Fibroblast of skin of left quadriceps (primary cell): ENCODE data around the gene MLST8.
"Not testable (repeated sequence)": the region's sequence is repeated elsewhere in the genome, so short reads cannot be mapped to it uniquely, and the experiment has no call there.

Experiments used
- DNase-seq, 2 experiments: peaks; one replicate each; pipeline ENCODE4 v3.0.0-alpha.2; 2013; ENCODE audit warnings: low read depth in 2 of 2

Gene MLST8

GRCh38 chr16:2231016-2231931 is 26.0 kb downstream of the MLST8 start:
- DNase-seq = no peak

- no peak for DNase-seq
Observed at GRCh38 chr16:2232094-2232990, 27.1 kb downstream of the MLST8 start.

GRCh38 chr16:2233046-2233775 is 28.0 kb downstream of the MLST8 start:
- no peak for DNase-seq

GRCh38 chr16:2233872-2234812 is 28.9 kb downstream of the MLST8 start:
- no peak for DNase-seq

GRCh38 chr16:2234813-2235170 is 29.5 kb downstream of the MLST8 start:
- no peak for DNase-seq

- DNase-seq = no peak
Observed at GRCh38 chr16:2235234-2235651, 30.0 kb downstream of the MLST8 start.

- DNase-seq = no peak
Observed at GRCh38 chr16:2235695-2236336, 30.6 kb downstream of the MLST8 start.

GRCh38 chr16:2236337-2237101 is 31.3 kb downstream of the MLST8 start, which contains the start of gene DNASE1L2:
Gene DNASE1L2 (plus strand): TSS chr16:2236444. CDS start chr16:2236817, 373 bp downstream.
- no peak for DNase-seq

- no peak for DNase-seq
Observed at GRCh38 chr16:2237102-2237482, 31.8 kb downstream of the MLST8 start.

GRCh38 chr16:2237493-2238149 is 32.4 kb downstream of the MLST8 start:
- DNase-seq = no peak

- no peak for DNase-seq
Observed at GRCh38 chr16:2238150-2238837, 33.0 kb downstream of the MLST8 start.

GRCh38 chr16:2238838-2239675 is 33.8 kb downstream of the MLST8 start:
- DNase-seq = no peak

- DNase-seq = not testable (repeated sequence)
Observed at GRCh38 chr16:2240331-2240730, 35.1 kb downstream of the MLST8 start.

GRCh38 chr16:2242598-2242997 is 37.3 kb downstream of the MLST8 start:
- no peak for DNase-seq

- DNase-seq = no peak
Observed at GRCh38 chr16:2243031-2243528, 37.8 kb downstream of the MLST8 start.

- DNase-seq = no peak
Observed at GRCh38 chr16:2243781-2244180, 38.5 kb downstream of the MLST8 start.

GRCh38 chr16:2244301-2244700 is 39.0 kb downstream of the MLST8 start:
- no peak for DNase-seq
